ENCODE results near the gene GRP. TPM values are rescaled to one million over a fixed set of nuclear protein-coding genes. Genes with fewer than 3 reads are reported as not detected.

Gene GRP
- total RNA-seq (2014; rRNA removed; shearing (Covaris generic)), result not detected in 2 replicates
- not detected in 2 replicates for polyA plus RNA-seq (2014; cell fraction: nucleus; rRNA removed)

DNA sequence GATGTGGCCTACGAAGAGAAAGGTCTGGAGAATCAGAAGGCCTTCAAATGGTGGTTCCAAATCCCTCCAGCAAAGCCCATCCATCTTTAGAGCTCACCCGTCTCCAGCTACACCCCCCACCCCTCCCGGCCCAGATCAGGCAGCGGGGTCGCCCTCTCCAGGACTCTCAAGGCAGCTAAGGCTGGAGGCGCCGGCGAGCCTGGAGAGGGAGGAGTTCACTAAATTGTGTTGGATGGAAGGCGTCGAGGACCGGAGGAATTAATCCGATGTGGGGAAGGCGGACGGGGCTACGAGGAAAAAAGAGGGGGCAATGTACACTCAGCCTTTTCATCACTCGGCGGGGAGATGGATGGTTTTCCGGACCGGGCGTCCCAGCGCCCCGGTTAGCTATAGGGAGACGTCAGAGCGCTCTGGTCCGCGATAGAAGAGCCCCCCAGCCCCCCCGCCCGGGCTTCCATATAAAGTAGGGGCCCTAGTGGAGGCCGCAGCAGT is at the start of gene GRP:
TSS of gene GRP (plus strand) at position 487 of the 492 bp plus-strand sequence. CDS start 108 bp downstream, outside the sequence.
- no peak for DNase-seq (ENCODE audit: extremely low read depth, low read depth)

DNA sequence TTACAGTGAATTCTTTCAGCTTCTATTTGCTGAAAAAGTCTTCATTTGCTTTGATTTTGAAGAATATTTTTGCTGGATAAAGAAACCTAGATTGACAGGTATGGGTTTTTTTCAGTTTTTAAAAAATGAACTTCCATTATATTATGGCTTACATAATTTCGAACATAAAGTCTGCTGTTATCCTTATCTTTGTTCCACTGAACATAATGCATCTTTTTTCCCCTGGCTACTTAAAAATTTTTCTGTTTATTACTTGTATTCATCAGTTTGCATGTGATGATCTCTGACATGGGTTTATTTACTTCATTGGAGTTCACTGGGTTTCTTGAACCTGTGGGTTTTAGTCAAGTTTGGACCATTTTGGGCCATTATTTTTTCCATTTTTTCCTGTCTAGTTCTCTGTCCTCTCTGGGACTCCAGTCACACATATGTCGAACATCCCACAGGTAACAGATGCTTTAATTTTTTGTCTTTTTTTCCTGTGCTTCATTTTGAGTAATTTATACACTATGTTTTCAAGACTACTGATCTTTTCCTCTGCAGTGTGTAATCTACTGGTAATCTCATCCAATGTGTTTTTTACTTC is 47.2 kb upstream of the GRP start:
- DNase-seq (ENCODE audit: extremely low read depth, low read depth), result no peak

DNA sequence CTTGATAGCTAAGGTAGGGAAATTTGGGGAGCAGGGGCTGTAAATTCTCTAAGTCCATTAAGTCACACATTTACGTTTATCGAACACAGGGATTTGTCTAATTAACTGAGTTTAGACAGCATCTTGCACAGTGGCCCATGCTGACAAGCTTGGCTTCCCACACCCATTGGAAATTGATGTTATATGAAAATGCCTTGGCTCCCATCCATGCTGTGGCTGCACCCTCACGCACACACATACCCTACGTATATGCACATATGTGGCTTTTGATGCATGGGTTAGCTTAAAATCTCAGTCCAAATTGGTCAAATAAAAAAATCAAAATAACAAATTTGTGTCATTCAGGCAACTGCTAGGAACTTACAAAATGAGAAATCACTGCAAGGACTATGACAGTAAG is 42.5 kb upstream of the GRP start:
- DNase-seq (ENCODE audit: extremely low read depth, low read depth), result no peak

DNA sequence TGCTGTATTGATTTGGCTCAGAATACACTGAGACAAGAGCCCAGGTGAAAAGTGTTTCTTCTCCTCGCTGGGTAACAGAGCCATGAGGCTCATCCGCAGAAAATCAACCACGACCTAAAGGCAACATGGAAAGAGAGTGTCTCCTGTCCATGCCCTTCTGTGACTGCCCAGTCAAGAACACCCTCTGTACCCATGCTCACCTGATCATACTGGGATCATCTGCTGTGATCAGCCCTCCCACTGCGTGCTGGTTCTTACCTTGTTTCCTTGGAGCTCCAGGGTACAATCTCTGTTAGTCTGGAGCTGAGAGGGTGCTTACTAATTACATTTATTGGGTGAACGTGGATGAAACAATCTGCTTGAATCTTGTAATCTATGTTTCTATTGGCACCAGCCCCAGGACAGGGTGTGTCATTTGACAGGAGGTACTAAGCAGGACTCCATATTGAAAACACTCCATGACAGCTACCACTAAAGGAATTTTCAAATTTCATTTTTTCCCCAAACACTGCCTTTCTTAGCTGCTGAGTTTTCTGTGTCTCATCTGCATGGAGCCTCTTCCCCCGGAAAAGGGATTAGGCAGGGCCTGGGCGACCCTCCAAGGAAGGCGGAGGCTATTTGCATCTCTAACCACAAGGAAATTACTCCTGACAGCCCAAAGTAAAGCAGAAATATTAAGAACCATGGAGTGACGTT is 39.7 kb upstream of the GRP start:
- DNase-seq (ENCODE audit: extremely low read depth, low read depth), result no peak

DNA sequence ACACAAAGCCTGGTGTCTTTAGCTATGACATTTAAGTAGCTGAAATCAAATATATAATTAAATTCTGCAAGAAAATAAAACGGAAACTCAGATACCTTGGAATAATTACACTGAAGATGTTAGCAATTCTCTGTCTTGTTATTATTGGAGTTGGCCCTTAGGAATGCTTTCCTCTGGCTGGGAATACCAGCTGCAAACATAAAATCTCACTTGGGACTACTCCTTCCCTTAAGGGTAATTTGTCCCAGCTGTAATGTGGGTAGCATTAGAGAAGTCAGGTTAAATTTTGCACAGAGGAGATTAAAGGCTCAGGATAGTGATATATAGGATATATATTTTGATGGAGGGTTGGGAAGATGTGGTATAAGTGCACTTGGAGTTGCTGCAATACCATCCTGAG is 37.3 kb upstream of the GRP start:
- DNase-seq (ENCODE audit: extremely low read depth, low read depth), result no peak

DNA sequence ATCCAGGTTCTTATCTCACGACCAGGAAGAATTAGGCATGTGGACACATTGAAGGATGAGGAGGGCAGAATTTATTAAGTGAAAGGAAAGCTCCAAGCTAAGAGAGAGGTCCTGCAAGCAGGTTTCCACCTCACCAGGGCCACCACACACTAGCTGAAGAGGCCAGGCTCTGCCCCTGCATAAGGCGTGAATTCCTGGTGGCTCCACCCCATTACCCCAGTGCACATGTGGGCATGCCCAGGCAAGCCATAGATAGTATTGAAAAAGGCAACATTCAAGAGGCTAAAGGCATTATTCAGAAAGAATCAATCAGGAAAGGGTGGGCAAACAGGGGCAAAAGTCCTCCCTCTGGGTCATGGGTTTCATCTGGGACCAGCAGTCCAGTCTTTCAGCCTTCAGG is 30.9 kb upstream of the GRP start:
- no peak for DNase-seq (ENCODE audit: extremely low read depth, low read depth)

DNA sequence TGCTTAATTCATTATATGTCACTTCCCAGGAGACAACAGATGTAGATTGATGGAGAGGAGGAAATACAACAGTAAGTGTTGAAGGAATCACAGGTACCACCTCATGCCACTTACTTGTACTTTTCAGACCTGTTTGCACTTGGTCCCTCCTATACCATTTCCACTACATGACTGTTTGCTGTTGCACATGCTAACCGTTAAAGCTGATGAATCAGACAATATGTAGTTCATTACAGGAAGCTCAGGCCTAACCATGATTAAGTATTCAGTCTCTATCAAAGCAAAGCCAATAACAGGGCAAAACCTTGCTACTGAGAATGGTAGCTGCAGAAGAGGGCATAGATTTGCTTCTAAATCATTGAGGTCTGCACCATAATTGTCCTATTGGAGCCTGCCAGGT is 30.2 kb upstream of the GRP start:
- no peak for DNase-seq (ENCODE audit: extremely low read depth, low read depth)

DNA sequence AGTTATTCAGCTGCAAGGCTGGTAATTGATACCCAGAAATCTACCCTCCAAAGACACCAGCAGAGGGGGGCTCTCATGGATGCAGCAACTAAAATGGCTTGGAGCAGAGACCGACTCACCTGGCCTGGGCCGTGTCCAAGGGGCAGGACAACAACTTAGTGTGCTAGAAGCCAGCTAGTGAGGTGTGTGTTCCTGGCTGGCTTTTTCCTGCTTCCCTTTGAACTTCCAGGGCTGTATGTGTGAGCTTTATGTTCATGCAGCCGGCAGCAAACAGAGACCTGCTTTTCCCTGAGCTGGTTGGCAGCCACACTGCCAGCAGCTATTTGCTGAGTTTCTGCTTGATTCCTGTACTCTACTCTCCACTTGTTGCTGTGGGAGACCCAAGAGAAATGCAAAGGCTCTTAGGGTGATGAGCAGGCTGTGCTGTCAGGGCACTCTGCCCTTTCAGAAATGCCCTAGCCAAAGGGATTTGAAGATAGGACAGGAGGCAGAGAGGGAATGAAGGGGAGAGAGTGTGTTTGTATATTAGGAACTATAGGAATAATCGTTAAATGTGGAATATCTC is 23.7 kb upstream of the GRP start:
- DNase-seq (ENCODE audit: extremely low read depth, low read depth), result no peak

DNA sequence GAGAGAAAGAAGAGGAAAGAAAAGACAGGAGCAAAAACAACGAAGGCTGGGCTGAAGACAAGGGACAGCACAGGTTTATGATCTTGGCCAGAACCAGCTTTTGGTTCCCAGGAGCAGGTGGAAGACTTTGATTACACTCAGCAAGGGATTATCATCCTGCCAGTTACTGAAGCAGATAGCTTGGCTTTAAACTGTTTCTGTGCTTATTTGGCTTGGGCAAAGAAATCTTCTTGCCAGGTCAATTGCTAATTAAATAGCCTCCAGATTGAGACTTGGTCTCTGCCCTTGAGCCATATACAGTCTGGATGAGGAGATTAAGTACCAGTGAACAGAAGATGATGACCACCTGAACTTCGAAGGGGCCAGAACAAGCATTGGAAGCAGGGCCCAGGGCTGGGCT is 22.3 kb upstream of the GRP start:
- no peak for DNase-seq (ENCODE audit: extremely low read depth, low read depth)

DNA sequence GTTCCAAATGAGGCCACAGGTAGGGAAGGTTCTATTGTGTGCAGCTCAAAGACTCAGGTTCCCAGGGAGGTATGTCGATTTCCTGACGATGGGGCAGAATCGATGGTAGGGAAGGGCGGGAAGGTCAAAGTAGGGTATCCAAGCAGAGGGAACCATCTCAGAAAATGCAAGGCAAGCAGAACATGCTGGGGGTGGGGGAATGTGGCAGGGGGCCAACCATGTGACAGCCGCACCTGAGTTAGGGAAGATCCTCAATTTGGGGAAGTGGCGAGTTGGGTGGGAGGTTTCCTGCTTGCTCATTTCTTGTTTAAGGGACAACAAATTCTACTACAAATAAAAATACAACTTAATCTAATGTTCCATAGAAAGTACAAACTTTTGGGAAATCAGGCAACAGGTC is 21.7 kb upstream of the GRP start:
- no peak for DNase-seq (ENCODE audit: extremely low read depth, low read depth)

DNA sequence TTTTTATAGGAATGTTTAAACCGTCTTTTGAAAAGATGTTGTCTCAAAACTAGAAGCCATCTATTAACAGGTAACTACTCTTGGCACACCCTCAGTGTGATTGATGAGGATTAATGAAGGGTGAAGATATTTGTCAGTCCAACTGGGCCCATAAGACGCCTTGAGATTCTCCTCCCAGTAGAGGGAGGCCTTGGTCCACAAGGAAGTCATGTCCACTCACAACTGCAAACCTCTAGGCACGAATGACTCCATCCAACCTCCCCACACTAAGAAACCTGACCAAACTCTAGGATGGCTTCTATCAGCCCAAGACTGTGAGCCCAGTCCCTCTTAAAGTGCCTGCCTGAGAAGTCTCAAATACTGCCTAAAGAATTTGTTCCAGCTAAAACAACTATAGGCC is 19.2 kb upstream of the GRP start:
- DNase-seq (ENCODE audit: extremely low read depth, low read depth), result no peak

DNA sequence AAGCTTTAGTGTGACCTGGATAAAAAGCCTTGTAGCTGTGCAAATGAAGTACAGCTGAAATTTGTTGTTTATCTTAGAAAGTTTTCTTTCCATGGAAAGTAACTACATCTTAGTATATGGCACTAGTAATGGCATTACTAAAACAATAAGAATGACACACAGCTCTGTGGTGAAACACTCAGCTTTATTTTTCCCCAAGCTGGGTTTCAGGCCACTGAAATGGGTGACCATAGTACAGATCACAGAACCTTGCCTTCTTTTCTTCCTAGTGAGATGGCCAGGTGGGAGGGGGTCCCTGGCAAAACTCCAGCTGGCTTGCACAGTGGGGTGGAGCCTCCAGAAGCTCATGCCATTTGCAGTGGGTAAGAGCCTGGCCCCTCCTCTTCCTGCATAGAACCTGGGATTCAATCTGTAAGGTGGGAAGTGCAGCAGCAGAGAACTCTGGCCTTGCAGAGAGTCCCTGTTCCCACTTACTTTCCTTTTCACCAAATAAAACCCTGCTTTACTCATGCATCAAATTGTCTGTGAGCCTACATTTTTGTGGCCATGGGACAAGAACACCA is 17.6 kb upstream of the GRP start:
- DNase-seq (ENCODE audit: extremely low read depth, low read depth), result no peak

DNA sequence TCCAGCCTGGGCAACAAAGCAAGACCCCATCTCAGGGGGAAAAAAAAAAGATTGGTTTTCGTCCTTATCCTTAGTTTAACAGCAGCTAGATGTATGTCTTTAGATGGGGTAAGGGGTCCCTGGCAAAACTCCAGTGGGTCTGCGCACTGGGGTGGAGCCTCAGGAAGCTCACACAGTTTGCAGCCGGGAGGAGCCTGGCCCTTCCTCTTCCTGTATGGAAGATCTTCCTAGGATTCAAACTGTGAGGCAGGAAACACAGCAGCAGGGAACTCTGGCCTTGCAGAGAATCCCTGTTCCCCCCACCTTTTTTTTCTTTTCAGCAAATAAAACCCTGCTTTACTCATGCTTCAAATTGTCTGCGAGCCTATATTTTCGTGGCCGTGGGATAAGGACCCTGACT is 12.5 kb upstream of the GRP start:
- no peak for DNase-seq (ENCODE audit: extremely low read depth, low read depth)

DNA sequence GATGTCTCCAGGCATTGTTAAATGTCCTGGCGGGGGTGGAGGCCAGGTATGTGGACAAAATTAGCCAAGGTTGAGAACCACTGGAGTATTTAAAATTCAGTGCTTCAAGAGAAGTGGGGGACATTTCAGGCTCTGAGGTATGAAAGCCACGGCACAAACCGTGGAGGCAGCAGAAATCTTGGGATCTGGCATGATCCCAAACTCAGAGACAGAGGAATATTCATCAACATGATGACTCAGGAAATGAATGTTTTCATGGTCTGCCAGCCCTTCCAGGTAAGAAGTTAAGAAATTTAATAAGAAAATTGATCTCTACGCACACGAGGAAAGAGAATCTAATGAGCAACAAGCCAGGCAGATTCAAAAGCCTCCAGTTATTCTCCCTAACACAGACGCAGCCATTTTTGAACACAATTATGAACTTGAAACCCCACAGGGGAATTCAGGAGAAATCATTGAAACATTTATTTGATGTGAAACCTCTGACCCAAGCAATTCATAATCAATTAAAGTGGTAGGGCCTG is 11.3 kb upstream of the GRP start:
- DNase-seq (ENCODE audit: extremely low read depth, low read depth), result no peak

DNA sequence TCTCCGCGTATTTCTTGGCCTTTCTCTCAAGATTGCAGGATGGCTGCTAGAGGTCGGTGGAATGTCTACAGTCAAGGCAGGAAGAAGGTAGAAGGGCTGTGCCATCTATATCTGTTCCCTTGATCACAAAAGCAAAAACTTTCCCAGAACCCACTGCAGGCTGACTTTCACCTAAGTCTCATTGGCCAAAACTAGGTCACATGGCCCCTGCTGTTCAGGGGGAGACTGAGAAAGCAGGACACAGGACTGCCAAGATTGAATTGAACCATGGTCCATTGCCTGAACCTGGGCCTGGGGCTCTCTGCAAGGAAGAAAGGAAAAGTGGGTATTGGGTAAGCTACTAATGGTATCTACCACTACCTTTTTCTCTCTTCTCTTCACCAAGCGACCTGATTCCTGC is 9.7 kb upstream of the GRP start:
- DNase-seq (ENCODE audit: extremely low read depth, low read depth), result no peak

DNA sequence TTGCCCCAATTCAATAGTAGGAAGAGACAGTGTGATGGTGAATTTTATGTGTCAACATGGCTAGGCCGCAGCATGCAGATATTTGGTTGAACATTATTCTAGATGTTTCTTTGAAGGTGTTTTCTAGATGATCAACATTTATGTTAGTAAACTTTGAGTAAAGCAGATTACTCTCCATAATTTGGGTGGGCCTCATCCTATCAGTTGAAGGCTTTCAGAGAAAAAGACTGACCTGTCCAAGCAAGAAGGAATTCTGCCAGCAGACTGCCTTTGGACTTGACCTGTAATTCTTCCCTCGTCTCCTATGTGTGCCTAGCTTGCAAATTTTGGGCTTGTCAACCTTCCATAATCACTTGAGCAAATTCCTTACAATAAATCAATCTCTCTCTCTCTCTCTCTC is 8.3 kb upstream of the GRP start:
- DNase-seq (ENCODE audit: extremely low read depth, low read depth), result no peak

DNA sequence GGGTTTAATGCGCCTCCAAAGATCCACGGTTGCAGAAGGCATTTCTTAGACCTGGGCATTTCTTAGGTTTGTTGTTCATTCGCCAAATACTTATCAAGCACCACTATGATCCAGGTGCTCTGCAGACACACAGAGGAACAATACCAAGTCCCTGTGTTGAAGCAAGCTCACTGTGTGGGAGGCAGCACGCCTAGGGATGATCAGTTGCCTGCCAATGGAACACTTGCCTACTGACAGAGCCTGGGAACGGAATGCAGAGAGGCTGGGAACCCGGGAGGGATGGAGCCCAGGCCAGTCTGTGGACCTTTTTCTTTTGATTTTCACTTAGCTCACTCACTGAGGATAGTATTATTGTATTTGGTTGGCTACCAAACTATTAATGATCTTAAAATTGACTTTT is 1.9 kb upstream of the GRP start:
- no peak for DNase-seq (ENCODE audit: extremely low read depth, low read depth)

DNA sequence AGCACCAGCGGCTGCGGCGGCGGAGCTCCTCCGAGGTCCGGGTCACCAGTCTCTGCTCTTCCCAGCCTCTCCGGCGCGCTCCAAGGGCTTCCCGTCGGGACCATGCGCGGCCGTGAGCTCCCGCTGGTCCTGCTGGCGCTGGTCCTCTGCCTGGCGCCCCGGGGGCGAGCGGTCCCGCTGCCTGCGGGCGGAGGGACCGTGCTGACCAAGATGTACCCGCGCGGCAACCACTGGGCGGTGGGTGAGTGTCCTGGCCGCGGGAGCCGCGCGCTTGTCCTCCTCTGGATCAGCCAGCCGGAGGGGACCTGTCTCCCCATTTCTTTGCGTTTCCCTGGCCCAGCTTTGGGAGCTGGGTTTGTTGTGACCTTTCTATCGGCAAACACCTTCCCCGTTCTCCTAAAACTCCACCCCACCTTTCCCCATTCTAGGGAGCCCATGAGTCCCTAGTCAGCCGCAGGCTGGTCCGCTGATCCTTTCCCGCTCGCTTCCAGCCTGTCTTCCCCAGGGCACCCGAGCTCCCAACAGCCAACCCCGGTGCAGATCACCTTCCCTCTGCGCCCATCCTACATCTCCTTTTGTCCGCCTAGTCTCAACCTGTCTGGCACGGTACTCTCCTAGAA is 316 bp downstream of the GRP start:
- DNase-seq (ENCODE audit: extremely low read depth, low read depth), result no peak

DNA sequence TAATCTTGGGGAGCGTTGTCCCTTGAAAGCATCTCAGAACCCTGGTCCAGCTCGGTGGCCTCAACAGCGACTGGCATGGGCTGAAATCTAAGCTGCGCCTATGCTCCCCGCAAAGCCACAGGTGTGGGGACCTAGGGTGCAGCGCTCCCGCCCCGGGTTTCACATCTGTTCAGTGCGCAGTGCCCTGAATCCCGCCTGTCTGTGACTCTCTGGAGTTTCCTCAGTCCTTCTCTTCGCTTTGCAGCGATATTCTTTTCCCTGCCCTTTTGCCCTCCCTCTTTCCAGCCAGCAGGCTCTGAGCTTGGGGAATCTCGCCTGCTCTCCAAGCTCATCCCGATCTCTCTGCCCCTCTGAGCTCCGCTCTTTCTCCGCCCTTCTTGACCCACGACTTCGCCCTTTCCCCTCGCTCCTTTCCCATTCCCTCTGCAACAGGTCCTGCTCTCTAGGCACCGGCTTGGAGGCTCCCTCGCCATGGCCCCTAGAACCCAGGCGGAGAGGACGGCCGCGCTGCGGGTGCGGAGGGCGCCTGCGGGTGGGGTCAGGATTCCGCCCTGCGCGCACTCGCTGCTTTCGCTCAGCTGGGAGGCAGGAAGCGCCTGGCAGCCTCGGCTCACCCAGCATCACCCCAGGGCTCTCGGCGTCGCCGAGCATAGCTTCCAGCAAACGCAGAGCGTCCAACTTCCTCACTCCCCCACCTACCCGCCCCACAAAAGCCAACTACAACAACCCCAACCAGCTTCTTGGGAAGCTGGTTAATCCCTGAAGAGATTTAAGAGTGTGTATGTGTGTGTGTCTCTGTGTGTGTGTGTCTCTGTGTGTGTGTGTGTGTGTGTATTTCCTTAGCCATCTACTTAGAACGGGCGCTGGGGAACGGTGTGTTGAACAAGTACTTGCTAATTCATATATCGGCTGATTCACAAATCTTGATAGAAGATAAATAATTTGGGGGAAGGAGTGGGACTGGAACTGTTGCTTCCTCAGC is 1.1 kb downstream of the GRP start:
- no peak for DNase-seq (ENCODE audit: extremely low read depth, low read depth)

DNA sequence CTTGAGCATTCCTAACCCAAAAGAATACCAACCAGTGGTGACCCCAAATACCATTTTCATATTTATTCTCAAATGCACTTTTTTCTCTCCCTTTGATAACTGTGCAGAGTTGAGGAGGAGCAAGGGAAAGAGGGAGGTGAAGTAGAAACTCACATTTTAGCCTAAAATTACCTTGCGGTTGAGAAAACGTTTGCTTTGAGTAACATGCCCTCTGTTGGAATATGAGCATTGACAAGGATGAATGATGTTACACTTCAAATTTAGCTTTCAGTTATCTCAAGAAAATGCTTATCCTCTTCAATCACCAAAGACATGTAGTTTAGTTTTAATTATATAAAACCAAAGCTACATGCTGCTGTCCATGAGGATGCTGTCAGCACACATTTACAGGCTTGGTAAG is 2.4 kb downstream of the GRP start:
- no peak for DNase-seq (ENCODE audit: extremely low read depth, low read depth)
